WTC11 (cell line): ENCODE results near the gene DISP3.

Experiments used
- ETV6 ChIP-seq: sonication (generic); formaldehyde crosslinking; IDR thresholded peaks from 2 replicates; pipeline ENCODE4 v1.8.1; 2022; ENCODE audit warnings: mild to moderate bottlenecking, missing genetic modification reagents
- KAT7 ChIP-seq: sonication (generic); formaldehyde crosslinking; IDR thresholded peaks from 2 replicates; pipeline ENCODE4 v1.8.1; 2023; ENCODE audit warnings: missing genetic modification reagents, mild to moderate bottlenecking, borderline replicate concordance
- TF ChIP-seq, protein P1 (sequence below): fragments of 200-600 bp; IDR thresholded peaks from 2 replicates; pipeline ENCODE4 v1.8.0; 2022; ENCODE audit warnings: antibody characterized with exemption

DNA sequence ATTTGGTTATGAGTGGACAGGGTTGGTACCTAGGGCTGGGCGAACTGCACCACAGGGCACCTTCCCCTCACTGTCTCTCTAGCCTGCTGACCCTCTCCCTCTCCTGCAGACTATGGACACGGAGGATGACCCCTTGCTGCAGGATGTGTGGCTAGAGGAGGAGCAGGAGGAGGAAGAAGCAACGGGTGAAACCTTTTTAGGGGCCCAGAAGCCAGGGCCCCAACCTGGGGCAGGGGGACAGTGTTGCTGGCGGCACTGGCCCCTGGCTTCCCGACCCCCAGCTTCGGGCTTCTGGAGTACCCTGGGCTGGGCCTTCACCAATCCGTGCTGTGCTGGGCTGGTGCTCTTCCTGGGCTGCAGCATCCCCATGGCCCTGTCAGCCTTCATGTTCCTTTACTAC is 21.9 kb downstream of the DISP3 start:
- TF ChIP-seq, protein P1, sequence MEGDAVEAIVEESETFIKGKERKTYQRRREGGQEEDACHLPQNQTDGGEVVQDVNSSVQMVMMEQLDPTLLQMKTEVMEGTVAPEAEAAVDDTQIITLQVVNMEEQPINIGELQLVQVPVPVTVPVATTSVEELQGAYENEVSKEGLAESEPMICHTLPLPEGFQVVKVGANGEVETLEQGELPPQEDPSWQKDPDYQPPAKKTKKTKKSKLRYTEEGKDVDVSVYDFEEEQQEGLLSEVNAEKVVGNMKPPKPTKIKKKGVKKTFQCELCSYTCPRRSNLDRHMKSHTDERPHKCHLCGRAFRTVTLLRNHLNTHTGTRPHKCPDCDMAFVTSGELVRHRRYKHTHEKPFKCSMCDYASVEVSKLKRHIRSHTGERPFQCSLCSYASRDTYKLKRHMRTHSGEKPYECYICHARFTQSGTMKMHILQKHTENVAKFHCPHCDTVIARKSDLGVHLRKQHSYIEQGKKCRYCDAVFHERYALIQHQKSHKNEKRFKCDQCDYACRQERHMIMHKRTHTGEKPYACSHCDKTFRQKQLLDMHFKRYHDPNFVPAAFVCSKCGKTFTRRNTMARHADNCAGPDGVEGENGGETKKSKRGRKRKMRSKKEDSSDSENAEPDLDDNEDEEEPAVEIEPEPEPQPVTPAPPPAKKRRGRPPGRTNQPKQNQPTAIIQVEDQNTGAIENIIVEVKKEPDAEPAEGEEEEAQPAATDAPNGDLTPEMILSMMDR: no peak
- no peak for TF ChIP-seq ETV6 (CRISPR knock-in tag)
- no peak for TF ChIP-seq KAT7 (CRISPR knock-in tag)
